Thyroid gland (tissue), 4 donors: Measurements from ENCODE around the gene CLDN20.

Source experiments
- CTCF ChIP-seq, 6 experiments: fragments of 200-600 bp in 3 of 6; fragments of 450-650 bp in 3 of 6; sonication (generic) in 3 of 6; IDR thresholded peaks; one replicate each; pipeline ENCODE4 v1.5.1; 2016 to 2019; ENCODE audit warnings: antibody characterized with exemption in 6 of 6, mild to moderate bottlenecking in 2 of 6, inconsistent platforms in 1 of 6, moderate library complexity in 1 of 6
- POLR2A ChIP-seq, 2 donors: fragments of 450-650 bp; IDR thresholded peaks; one replicate each; pipeline ENCODE4 v1.6.1; 2017; ENCODE audit warnings: antibody characterized with exemption in 2 of 2, mild to moderate bottlenecking in 2 of 2, moderate library complexity in 1 of 2

GRCh38 chr6:155248008-155249001 is 15.5 kb upstream of the CLDN20 start:
- TF ChIP-seq POLR2A (IDR thresholded peaks at IDR 0.05) (peak in 1 of 2 donors; percentile 70), CTCF (IDR thresholded peaks at IDR 0.05) (peak; percentile 24 to 95 (median 72))
